Sigmoid colon (tissue), 7 donors: ENCODE results near the gene EPO. TPM values are rescaled to one million over a fixed set of nuclear protein-coding genes. Genes with fewer than 3 reads are reported as not detected.

Experiments
- DNase-seq: peaks from one replicate; pipeline ENCODE4 v3.0.0-alpha.2; 2019
- H3K27ac ChIP-seq, 4 donors: fragments of 200-600 bp; sonication (generic); one replicate each; pipeline ENCODE4 v1.5.1; 2016 to 2019; ENCODE audit warnings: mild to moderate bottlenecking in 1 of 4
- H3K27me3 ChIP-seq, 3 donors: fragments of 200-600 bp; sonication (generic); one replicate each; pipeline ENCODE4 v1.5.1; 2019; ENCODE audit warnings: mild to moderate bottlenecking in 1 of 3
- H3K36me3 ChIP-seq, 4 donors: fragments of 200-600 bp; sonication (generic); one replicate each; pipeline ENCODE4 v1.5.1; 2016 to 2019
- H3K4me1 ChIP-seq, 4 donors: fragments of 200-600 bp; sonication (generic); one replicate each; pipeline ENCODE4 v1.5.1; 2017 to 2019
- H3K4me3 ChIP-seq, 4 donors: fragments of 200-600 bp; sonication (generic); one replicate each; pipeline ENCODE4 v1.5.1; 2017 to 2019; ENCODE audit warnings: mild to moderate bottlenecking in 2 of 4, moderate library complexity in 1 of 4
- H3K9me3 ChIP-seq, 4 donors: fragments of 200-600 bp in 3 of 4; sonication (generic) in 3 of 4; one replicate each; pipeline versions ENCODE4 v1.5.1 to v1.6.1; 2013 to 2019
- CTCF ChIP-seq, 4 experiments: fragments of 450-650 bp in 3 of 4; fragments of 200-600 bp in 1 of 4; IDR thresholded peaks; one replicate each; pipeline ENCODE4 v1.5.1; 2016 to 2019; ENCODE audit warnings: antibody characterized with exemption in 4 of 4, mild to moderate bottlenecking in 3 of 4, moderate library complexity in 2 of 4
- EP300 ChIP-seq, 4 donors: sonication (generic); formaldehyde crosslinking; IDR thresholded peaks; one replicate each; pipeline ENCODE4 v1.6.1; 2017; ENCODE audit warnings: antibody characterized with exemption in 4 of 4
- POLR2A ChIP-seq, 2 donors: fragments of 450-650 bp; IDR thresholded peaks; one replicate each; pipeline ENCODE4 v1.6.1; 2016; ENCODE audit warnings: antibody characterized with exemption in 2 of 2, mild to moderate bottlenecking in 2 of 2, moderate library complexity in 2 of 2
- POLR2AphosphoS5 ChIP-seq, 4 donors: sonication (generic); formaldehyde crosslinking; IDR thresholded peaks; one replicate each; pipeline ENCODE4 v1.6.1; 2017; ENCODE audit warnings: antibody characterized with exemption in 4 of 4
- WGBS, 2 donors: extraction: QIAGEN DNeasy Blood & Tissue Kit; methylation state at CpG; one replicate each; pipeline ENCODE4 v1.1.7; 2013; 5-methylcytosine and 5-hydroxymethylcytosine counted together
- intact Hi-C: fragments of 100-400 bp; cut with DNase I; formaldehyde crosslinking; loops from one replicate; pipeline ENCODE4 v1.15.1; 2023
- polyA plus RNA-seq, 3 donors: library from polyadenylated mRNA; stranded (reverse); fragments of 200-250 nt; gene quantifications; one replicate each; pipeline ENCODE4 v1.2.3, GENCODE V29; 2013
- total RNA-seq, 4 donors: library from RNA; depleted of rRNA; stranded (reverse); fragments of >200 nt; gene quantifications; one replicate each; pipeline ENCODE4 v1.1.0, GENCODE V29; 2016
- donor health status: healthy with polysubstance abuse.
- donor health status: Bipolar disorder and iron deficiency.
- donor health status: healthy.

The EPO gene
- total and polyA plus RNA-seq, 7 donors: not detected

- H3K36me3 ChIP-seq: no peaks in the 10 kb centered on the region
- TF ChIP-seq POLR2A (IDR thresholded peaks at IDR 0.05) (no peak), EP300 (IDR thresholded peaks at IDR 0.05) (no peak), POLR2AphosphoS5 (IDR thresholded peaks at IDR 0.05) (no peak), CTCF (IDR thresholded peaks at IDR 0.05) (no peak)
- DNase-seq: no peak
- no peak overlapping the region for H3K27ac ChIP-seq
- intact Hi-C loops: no loop called here
- H3K4me3 ChIP-seq: no peak overlapping the region
- peaks cover 0 to 5% (median 0%) of the 10 kb centered on the region in 3 donors for H3K27me3 ChIP-seq
- H3K9me3 ChIP-seq: no peaks in the 10 kb centered on the region
- H3K4me1 ChIP-seq: no peaks in the 10 kb centered on the region
- 83 to 85% methylated on average over 16 of the region's 16 CpGs for WGBS, 2 donors
Observed at GRCh38 chr7:100765250-100765649, 45.0 kb downstream of the EPO start.

- WGBS, 2 donors: 83 to 85% methylated on average over 7 of the region's 7 CpGs
- no peaks in the 10 kb centered on the region for H3K4me1 ChIP-seq
- no peaks in the 10 kb centered on the region for H3K9me3 ChIP-seq
- no peak overlapping the region for H3K4me3 ChIP-seq
- no peaks in the 10 kb centered on the region for H3K36me3 ChIP-seq
- H3K27me3 ChIP-seq: no peaks in the 10 kb centered on the region
- DNase-seq: no peak
- H3K27ac ChIP-seq: no peak overlapping the region
- TF ChIP-seq POLR2AphosphoS5 (IDR thresholded peaks at IDR 0.05) (no peak), CTCF (IDR thresholded peaks at IDR 0.05) (no peak), POLR2A (IDR thresholded peaks at IDR 0.05) (no peak), EP300 (IDR thresholded peaks at IDR 0.05) (no peak)
- intact Hi-C loops: no loop called here
Observed at GRCh38 chr7:100768784-100769183, 48.5 kb downstream of the EPO start.

Other genes with a start within 250 kb of the EPO start
- gene TSC22D4, start 241.3 kb upstream of the EPO start, total RNA-seq: 10 to 100 TPM; 24.4 to 31.6 (median 28.5) TPM
- 10 to 100 TPM; 46.8 to 53.5 (median 51.1) TPM for gene TSC22D4, start 241.3 kb upstream of the EPO start, polyA plus RNA-seq
- 1 to 10 TPM; 1.1 to 1.5 (median 1.4) TPM for gene NYAP1, start 236.5 kb upstream of the EPO start, total RNA-seq
- 1 to 10 TPM in 1 of 3 donors, under 1 TPM in 1, not detected in 1; 0.23 to 1.6 TPM for gene NYAP1, start 236.5 kb upstream of the EPO start, polyA plus RNA-seq
- gene AGFG2, start 181.3 kb upstream of the EPO start, total RNA-seq: 10 to 100 TPM; 17.5 to 32.7 (median 20.2) TPM
- 10 to 100 TPM; 28.8 to 33.0 (median 30.7) TPM for gene AGFG2, start 181.3 kb upstream of the EPO start, polyA plus RNA-seq
- gene SAP25, start 146.6 kb upstream of the EPO start, total RNA-seq: 1 to 10 TPM in 2 of 4 donors, under 1 TPM in 1, not detected in 1; 0.71 to 2.5 (median 1.9) TPM
- 1 to 10 TPM in 1 of 3 donors, not detected in 2; 7.2 TPM for gene SAP25, start 146.6 kb upstream of the EPO start, polyA plus RNA-seq
- 10 to 100 TPM; 28.9 to 74.5 (median 42.9) TPM for gene LRCH4, start 134.3 kb upstream of the EPO start, total RNA-seq
- 10 to 100 TPM; 28.2 to 92.3 (median 40.7) TPM for gene LRCH4, start 134.3 kb upstream of the EPO start, polyA plus RNA-seq
- 1 to 10 TPM in 1 of 4 donors, under 1 TPM in 2, not detected in 1; 0.27 to 2.8 (median 0.71) TPM for gene FBXO24, start 134.1 kb upstream of the EPO start, total RNA-seq
- gene FBXO24, start 134.1 kb upstream of the EPO start, polyA plus RNA-seq: 1 to 10 TPM in 1 of 3 donors, under 1 TPM in 2; 0.46 to 1.2 (median 0.95) TPM
- gene PCOLCE, start 118.1 kb upstream of the EPO start, total RNA-seq: 10 to 100 TPM; 14.3 to 76.4 (median 21.4) TPM
- 10 to 100 TPM in 2 of 3 donors, 1 to 10 TPM in 1; 2.3 to 36.7 (median 10.8) TPM for gene PCOLCE, start 118.1 kb upstream of the EPO start, polyA plus RNA-seq
- gene MOSPD3, start 107.9 kb upstream of the EPO start, total RNA-seq: 10 to 100 TPM in 3 of 4 donors, 1 to 10 TPM in 1; 8.0 to 16.4 (median 12.0) TPM
- gene MOSPD3, start 107.9 kb upstream of the EPO start, polyA plus RNA-seq: 10 to 100 TPM; 18.0 to 19.2 (median 18.7) TPM
- gene TFR2, start 78.9 kb upstream of the EPO start, total RNA-seq: under 1 TPM in 1 of 4 donors, not detected in 3; 0.71 TPM
- 1 to 10 TPM in 1 of 3 donors, not detected in 2; 2.2 TPM for gene TFR2, start 78.9 kb upstream of the EPO start, polyA plus RNA-seq
- under 1 TPM in 2 of 4 donors, not detected in 2; 0.68 to 0.71 TPM for gene ACTL6B, start 64.0 kb upstream of the EPO start, total RNA-seq
- gene ACTL6B, start 64.0 kb upstream of the EPO start, polyA plus RNA-seq: under 1 TPM in 1 of 3 donors, not detected in 2; 0.58 TPM
- 100 to 1,000 TPM; 133 to 199 (median 163) TPM for gene GNB2, start 46.7 kb upstream of the EPO start, total RNA-seq
- 100 to 1,000 TPM; 230 to 286 (median 236) TPM for gene GNB2, start 46.7 kb upstream of the EPO start, polyA plus RNA-seq
- 10 to 100 TPM; 24.8 to 47.1 (median 26.6) TPM for gene GIGYF1, start 26.2 kb upstream of the EPO start, total RNA-seq
- gene GIGYF1, start 26.2 kb upstream of the EPO start, polyA plus RNA-seq: 10 to 100 TPM in 1 of 3 donors, 1 to 10 TPM in 2; 3.5 to 27.9 (median 4.8) TPM
- 10 to 100 TPM; 20.5 to 39.5 (median 31.7) TPM for gene POP7, start 14.3 kb upstream of the EPO start, total RNA-seq
- 10 to 100 TPM; 43.5 to 46.2 (median 44.4) TPM for gene POP7, start 14.3 kb upstream of the EPO start, polyA plus RNA-seq
- not detected for gene ZAN, start 13.1 kb downstream of the EPO start, total RNA-seq
- not detected for gene ZAN, start 13.1 kb downstream of the EPO start, polyA plus RNA-seq
- 10 to 100 TPM; 23.9 to 35.5 (median 29.3) TPM for gene EPHB4, start 107.1 kb downstream of the EPO start, total RNA-seq
- gene EPHB4, start 107.1 kb downstream of the EPO start, polyA plus RNA-seq: 10 to 100 TPM in 2 of 3 donors, 1 to 10 TPM in 1; 5.1 to 29.1 (median 10.2) TPM
- gene SLC12A9, start 132.2 kb downstream of the EPO start, total RNA-seq: 10 to 100 TPM; 10.4 to 17.9 (median 14.8) TPM
- gene SLC12A9, start 132.2 kb downstream of the EPO start, polyA plus RNA-seq: 10 to 100 TPM in 1 of 3 donors, 1 to 10 TPM in 2; 2.5 to 34.2 (median 4.2) TPM
- 10 to 100 TPM; 37.8 to 79.7 (median 51.1) TPM for gene TRIP6, start 146.9 kb downstream of the EPO start, total RNA-seq
- gene TRIP6, start 146.9 kb downstream of the EPO start, polyA plus RNA-seq: 10 to 100 TPM; 12.0 to 45.9 (median 18.0) TPM
- 10 to 100 TPM; 42.1 to 64.3 (median 51.4) TPM for gene SRRT, start 154.6 kb downstream of the EPO start, total RNA-seq
- 100 to 1,000 TPM in 1 of 3 donors, 10 to 100 TPM in 2; 31.8 to 106 (median 38.6) TPM for gene SRRT, start 154.6 kb downstream of the EPO start, polyA plus RNA-seq
- gene UFSP1, start 169.2 kb downstream of the EPO start, total RNA-seq: 1 to 10 TPM; 2.4 to 7.1 (median 3.1) TPM
- gene UFSP1, start 169.2 kb downstream of the EPO start, polyA plus RNA-seq: 1 to 10 TPM; 1.8 to 5.3 (median 1.8) TPM
- gene ACHE, start 175.4 kb downstream of the EPO start, total RNA-seq: 1 to 10 TPM; 3.0 to 8.9 (median 6.5) TPM
- gene ACHE, start 175.4 kb downstream of the EPO start, polyA plus RNA-seq: 10 to 100 TPM in 1 of 3 donors, 1 to 10 TPM in 2; 3.6 to 20.6 (median 5.5) TPM
- 1 to 10 TPM in 1 of 4 donors, under 1 TPM in 1, not detected in 2; 0.71 to 3.0 TPM for gene MUC3A, start 229.1 kb downstream of the EPO start, total RNA-seq
- 10 to 100 TPM; 60.4 to 78.8 (median 73.9) TPM for gene MUC3A, start 229.1 kb downstream of the EPO start, polyA plus RNA-seq
- gene MUC12, start 249.1 kb downstream of the EPO start, total RNA-seq: 1 to 10 TPM in 3 of 4 donors, under 1 TPM in 1; 0.14 to 8.6 (median 1.7) TPM
- gene MUC12, start 249.1 kb downstream of the EPO start, polyA plus RNA-seq: 100 to 1,000 TPM in 2 of 3 donors, 10 to 100 TPM in 1; 64.3 to 553 (median 136) TPM